ENCODE data around the gene CPLANE2.

Gene CPLANE2

DNA sequence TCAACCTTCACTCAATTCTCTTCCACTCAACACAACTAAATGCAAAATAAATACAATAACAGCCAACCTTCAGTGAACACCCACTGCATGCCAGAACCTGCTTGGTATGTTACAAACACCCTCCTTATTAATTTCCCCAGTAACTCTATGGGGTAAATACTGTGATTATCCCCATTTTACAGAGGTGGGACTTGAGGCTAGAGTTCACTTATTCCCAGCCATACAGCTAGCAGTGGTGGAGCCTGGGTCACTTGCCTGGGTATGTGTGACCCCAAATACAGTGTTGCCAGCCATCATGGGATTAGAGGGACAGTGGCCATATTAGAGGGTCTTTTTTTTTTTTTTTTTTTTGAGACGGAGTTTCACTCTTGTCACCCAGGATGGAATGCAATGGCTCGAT lies 1.6 kb downstream of the CPLANE2 start:
- TF ChIP-seq, protein P1, sequence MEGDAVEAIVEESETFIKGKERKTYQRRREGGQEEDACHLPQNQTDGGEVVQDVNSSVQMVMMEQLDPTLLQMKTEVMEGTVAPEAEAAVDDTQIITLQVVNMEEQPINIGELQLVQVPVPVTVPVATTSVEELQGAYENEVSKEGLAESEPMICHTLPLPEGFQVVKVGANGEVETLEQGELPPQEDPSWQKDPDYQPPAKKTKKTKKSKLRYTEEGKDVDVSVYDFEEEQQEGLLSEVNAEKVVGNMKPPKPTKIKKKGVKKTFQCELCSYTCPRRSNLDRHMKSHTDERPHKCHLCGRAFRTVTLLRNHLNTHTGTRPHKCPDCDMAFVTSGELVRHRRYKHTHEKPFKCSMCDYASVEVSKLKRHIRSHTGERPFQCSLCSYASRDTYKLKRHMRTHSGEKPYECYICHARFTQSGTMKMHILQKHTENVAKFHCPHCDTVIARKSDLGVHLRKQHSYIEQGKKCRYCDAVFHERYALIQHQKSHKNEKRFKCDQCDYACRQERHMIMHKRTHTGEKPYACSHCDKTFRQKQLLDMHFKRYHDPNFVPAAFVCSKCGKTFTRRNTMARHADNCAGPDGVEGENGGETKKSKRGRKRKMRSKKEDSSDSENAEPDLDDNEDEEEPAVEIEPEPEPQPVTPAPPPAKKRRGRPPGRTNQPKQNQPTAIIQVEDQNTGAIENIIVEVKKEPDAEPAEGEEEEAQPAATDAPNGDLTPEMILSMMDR (IDR thresholded peaks at IDR 0.05; ENCODE audit: extremely low read depth, missing control alignments), result no peak

DNA sequence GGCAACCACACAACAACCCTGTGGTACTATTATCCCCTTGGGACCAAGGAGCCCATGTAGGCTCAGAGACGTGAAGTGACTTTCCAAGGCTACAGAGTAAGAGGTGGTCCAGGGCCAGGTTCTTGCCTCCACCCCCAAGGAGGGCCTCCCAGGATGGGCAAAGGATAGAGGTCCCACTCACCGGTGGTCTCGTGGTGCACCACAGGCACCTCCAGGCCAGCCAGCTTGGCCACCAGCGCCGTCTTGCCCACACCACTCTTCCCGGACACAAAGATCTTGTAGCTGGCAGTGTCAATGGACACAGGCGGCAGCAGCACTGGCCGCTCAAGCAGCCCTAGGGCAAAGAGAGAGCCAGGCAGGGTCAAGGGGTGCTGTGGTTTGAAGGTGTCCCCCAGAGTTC lies 3.6 kb downstream of the CPLANE2 start:
- no peak for DNase-seq (ENCODE audit: low spot score)
- TF ChIP-seq, protein P1 (IDR thresholded peaks at IDR 0.05; ENCODE audit: extremely low read depth, missing control alignments), result no peak

More for the DNA sequence above, 1.6 kb downstream of the CPLANE2 start:
- no peak for DNase-seq (ENCODE audit: low spot score)

DNA sequence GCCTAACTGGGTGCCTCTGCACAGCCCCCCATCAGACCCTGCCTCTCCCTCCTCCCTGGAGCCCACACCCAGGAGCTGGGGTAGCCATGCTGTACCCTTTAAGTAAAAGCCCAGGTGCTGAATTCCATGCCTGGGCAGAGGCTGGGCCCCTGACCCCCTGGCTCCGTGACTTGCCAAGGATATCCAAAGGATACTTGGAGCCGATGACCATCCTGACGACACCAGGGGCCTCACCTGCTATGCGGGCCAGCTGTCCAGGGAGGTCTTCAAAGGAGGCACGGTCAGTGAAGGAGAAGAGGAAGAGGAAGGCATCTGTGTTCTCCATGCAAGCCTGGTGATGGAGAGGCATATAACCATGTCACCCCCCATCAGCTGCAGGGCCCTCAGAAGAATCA lies 4.7 kb downstream of the CPLANE2 start:
- no peak for DNase-seq (ENCODE audit: low spot score)
- TF ChIP-seq, protein P1 (IDR thresholded peaks at IDR 0.05; ENCODE audit: extremely low read depth, missing control alignments), result no peak

DNA sequence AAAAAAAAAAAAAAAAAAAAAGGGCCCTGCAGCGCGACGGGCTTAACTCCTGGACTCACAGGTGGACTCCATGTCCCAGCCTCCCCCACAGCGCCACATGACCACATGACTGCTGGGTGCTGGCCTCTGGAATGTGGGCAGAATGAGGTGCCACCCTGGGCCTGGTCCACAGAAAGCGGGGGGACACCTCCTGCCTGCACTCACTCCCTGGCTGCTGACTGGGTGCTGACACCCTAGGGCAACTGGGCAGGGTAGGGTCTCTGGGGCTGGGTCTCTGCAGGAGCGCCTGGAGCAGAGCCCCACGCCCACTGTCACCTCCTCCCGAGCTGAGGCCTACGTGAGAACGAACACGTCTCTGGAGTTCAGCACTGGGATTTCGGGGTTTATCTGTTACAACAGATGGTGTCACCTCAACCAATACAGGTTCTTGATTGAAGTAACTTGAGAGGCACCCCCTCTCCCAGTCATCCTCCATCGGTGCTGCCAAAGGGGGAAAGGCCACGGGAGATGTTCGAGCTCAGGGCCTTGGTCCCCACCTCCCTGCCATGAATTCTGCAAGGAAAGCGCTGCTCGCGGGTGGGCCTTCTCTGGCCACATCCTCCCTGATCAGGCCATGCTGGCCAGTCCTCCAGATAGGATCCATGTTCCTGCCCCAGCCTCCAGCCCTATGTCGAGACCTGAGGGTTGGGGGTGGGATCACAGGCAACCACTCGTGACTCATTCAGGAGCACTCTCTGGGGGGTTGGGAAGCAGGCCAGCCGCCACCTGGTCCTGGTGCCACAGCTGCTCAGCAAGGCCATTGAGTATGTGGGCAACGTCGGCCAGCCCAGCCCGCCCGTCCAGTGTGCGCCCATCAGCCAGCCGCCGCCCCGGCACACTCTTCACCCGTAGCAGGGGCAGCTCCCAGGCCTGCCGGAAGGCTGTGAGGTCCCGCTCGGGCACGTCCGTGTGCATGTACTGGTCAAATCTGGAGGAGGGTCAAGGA lies 5.4 kb downstream of the CPLANE2 start:
- TF ChIP-seq, protein P1 (IDR thresholded peaks at IDR 0.05; ENCODE audit: extremely low read depth, missing control alignments), result no peak
- no peak for DNase-seq (ENCODE audit: low spot score)

DNA sequence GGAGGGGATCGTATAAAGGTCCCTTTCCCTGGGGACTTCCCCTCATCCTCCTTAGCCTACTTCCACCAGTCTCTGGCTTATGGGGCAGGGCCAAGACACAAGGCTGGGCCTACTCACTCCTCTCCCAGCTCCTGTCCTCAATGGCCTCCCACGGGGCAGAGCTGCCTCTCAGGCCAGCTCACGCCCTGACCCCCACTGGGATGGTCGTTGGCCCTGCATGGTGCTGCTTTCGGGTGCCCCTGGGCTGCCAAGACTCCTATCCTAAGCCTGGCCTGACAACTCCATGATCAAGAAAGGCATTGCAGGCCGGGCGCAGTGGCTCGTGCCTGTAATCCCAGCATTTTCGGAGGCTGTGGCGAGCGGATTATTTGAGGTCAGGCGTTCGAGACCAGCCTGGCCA lies 6.2 kb downstream of the CPLANE2 start:
- TF ChIP-seq, protein P1 (IDR thresholded peaks at IDR 0.05; ENCODE audit: extremely low read depth, missing control alignments), result no peak
- no peak for DNase-seq (ENCODE audit: low spot score)

DNA sequence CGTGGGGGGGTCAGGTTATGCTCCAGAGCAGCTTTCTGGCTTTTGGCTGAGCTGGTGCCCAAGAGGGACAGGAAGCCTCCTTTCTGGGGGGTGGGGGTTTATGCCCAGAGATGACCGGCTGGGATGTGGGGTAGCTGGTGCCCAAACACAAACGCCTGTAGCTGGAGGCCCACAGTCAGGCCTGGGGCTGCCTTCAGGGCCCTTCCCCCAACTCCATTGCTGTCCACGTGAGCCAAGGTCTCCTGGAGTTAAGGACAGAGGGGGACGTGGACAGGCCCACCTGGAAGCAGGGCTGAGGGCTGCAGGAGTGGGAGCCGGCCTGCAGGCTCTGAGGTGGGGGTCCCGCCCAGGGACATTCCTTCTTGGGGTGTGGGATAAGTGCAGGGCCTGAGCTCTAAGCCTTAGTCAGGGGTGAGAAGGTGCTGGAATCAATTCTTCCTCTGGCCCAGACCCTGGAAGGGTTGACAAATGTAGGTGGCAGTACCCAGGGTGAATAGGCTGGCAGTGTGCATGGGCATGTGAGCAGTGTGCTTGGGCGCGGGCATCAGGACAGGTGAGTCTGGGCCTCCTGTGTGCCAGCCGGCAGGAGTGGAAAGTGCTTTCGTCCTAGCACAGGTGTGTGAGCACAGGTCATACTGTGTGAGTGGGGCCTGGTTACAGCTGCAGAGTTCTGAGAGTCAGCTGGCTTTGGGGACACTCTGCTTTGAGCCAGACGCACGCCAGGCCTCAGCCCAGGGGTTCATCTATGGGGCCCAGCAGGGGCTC lies 6.8 kb downstream of the CPLANE2 start:
- DNase-seq (ENCODE audit: low spot score), result no peak
- TF ChIP-seq, protein P1 (IDR thresholded peaks at IDR 0.05; ENCODE audit: extremely low read depth, missing control alignments), result no peak
